ENCODE results near the gene ISOC2. TPM values are rescaled to one million over a fixed set of nuclear protein-coding genes. Genes with fewer than 3 reads are reported as not detected.

The ISOC2 gene
- total RNA-seq, 3 donors from 2014 or later, result 42.7 to 71.5 (median 57.0) TPM

GRCh38 chr19:55476100-55476775 lies 14.8 kb upstream of the ISOC2 start, which contains the start of gene ZNF628:
ZNF628 (plus strand) TSS chr19:55476617; CDS start chr19:55479911, 3,294 bp downstream.
- Histone ChIP-seq H3K4me1 (peaks cover 5 to 8% of the 10 kb centered on the region in 2 donors), H3K27me3 (no peaks in the 10 kb centered on the region), H3K36me3 (no peaks in the 10 kb centered on the region), H3K9me3 (no peaks in the 10 kb centered on the region), H3K4me3 (peak within 1 kb of the TSS; percentile 66 to 79 (median 67)), H3K27ac (peak within 1 kb of the TSS; percentile 96 to 98)
- DNase-seq (ENCODE audit: low spot score in 2 of 2), result peak; percentile 98 to 99
- peak; percentile 45 for TF ChIP-seq POLR2A (IDR thresholded peaks at IDR 0.05)
- no peak for TF ChIP-seq CTCF (IDR thresholded peaks at IDR 0.05)
- peak; percentile 71 to 92 (median 81) for TF ChIP-seq POLR2AphosphoS5 (IDR thresholded peaks at IDR 0.05)
- intact Hi-C loops (cut with DNase I; ENCODE audit: low total_unique reads), result loop anchor here (10.0 kb wide), 1 partner anchor 1491 kb away; no protein-coding TSS in a partner anchor

- Histone ChIP-seq H3K27ac (peak overlapping the region; percentile 96 to 98), H3K4me3 (no peak overlapping the region), H3K4me1 (peaks cover 5 to 8% of the 10 kb centered on the region in 2 donors), H3K9me3 (no peaks in the 10 kb centered on the region), H3K36me3 (no peaks in the 10 kb centered on the region), H3K27me3 (no peaks in the 10 kb centered on the region)
- no peak for TF ChIP-seq POLR2AphosphoS5 (IDR thresholded peaks at IDR 0.05)
- TF ChIP-seq POLR2A (IDR thresholded peaks at IDR 0.05), result no peak
- no peak for TF ChIP-seq CTCF (IDR thresholded peaks at IDR 0.05)
- intact Hi-C loops (cut with DNase I; ENCODE audit: low total_unique reads), result loop anchor here (10.0 kb wide), 1 partner anchor 1490 kb away; no protein-coding TSS in a partner anchor
- no peak for DNase-seq (ENCODE audit: low spot score in 2 of 2)
Observed at GRCh38 chr19:55474269-55475265, 13.1 kb upstream of the ISOC2 start.

- Histone ChIP-seq H3K9me3 (no peaks in the 10 kb centered on the region), H3K36me3 (no peaks in the 10 kb centered on the region), H3K27me3 (no peaks in the 10 kb centered on the region), H3K27ac (peak overlapping the region; percentile 58 to 98), H3K4me3 (no peak overlapping the region), H3K4me1 (peaks cover 5 to 8% of the 10 kb centered on the region in 2 donors)
- no peak for TF ChIP-seq POLR2A (IDR thresholded peaks at IDR 0.05)
- no peak for TF ChIP-seq CTCF (IDR thresholded peaks at IDR 0.05)
- no peak for TF ChIP-seq POLR2AphosphoS5 (IDR thresholded peaks at IDR 0.05)
- no peak for DNase-seq (ENCODE audit: low spot score in 2 of 2)
- intact Hi-C loops (cut with DNase I; ENCODE audit: low total_unique reads), result loop anchor here (10.0 kb wide), 1 partner anchor 1489 kb away; no protein-coding TSS in a partner anchor
Observed at GRCh38 chr19:55473225-55474012, 12.0 kb upstream of the ISOC2 start.

- intact Hi-C loops (cut with DNase I; ENCODE audit: low total_unique reads), result loop anchor here (10.0 kb wide), 1 partner anchor 1488 kb away; no protein-coding TSS in a partner anchor
- H3K4me1 ChIP-seq, result peaks cover 0 to 4% of the 10 kb centered on the region in 2 donors
- H3K27ac ChIP-seq, result no peak overlapping the region
- H3K4me3 ChIP-seq, result no peak overlapping the region
- no peak for DNase-seq (ENCODE audit: low spot score in 2 of 2)
- TF ChIP-seq POLR2A (IDR thresholded peaks at IDR 0.05), result no peak
- TF ChIP-seq CTCF (IDR thresholded peaks at IDR 0.05), result no peak
- no peak for TF ChIP-seq POLR2AphosphoS5 (IDR thresholded peaks at IDR 0.05)
- H3K36me3 ChIP-seq, result no peaks in the 10 kb centered on the region
- H3K9me3 ChIP-seq, result no peaks in the 10 kb centered on the region
- no peaks in the 10 kb centered on the region for H3K27me3 ChIP-seq
Observed at GRCh38 chr19:55472463-55472862, 11.0 kb upstream of the ISOC2 start.
